CD14-positive monocyte (primary cell): ENCODE results near the gene PTPN18. TPM values are rescaled to one million over a fixed set of nuclear protein-coding genes. Genes with fewer than 3 reads are reported as not detected.

Source experiments
- DNase-seq, 3 donors: peaks; one replicate each; pipeline ENCODE4 v3.0.0-alpha.2; 2011 to 2022
- H2AFZ ChIP-seq: 2 replicates; pipeline ENCODE4 v1.6.0; 2012; ENCODE audit warnings: mild to moderate bottlenecking, low read depth, low read length, inconsistent platforms; ENCODE audit not compliant: insufficient read depth, poor library complexity, severe bottlenecking
- H3K27ac ChIP-seq, 2 donors: 1 replicate in 1 of 2; 2 replicates in 1 of 2; pipeline ENCODE4 v1.5.1; 2012 to 2013; ENCODE audit warnings: low read length in 2 of 2, control low read depth in 1 of 2, inconsistent platforms in 1 of 2, low read depth in 1 of 2, mild to moderate bottlenecking in 1 of 2
- H3K27me3 ChIP-seq, 2 donors: one replicate each; pipeline versions ENCODE4 v1.6.0 to v1.6.1; 2011 to 2013; ENCODE audit warnings: low read length in 2 of 2; ENCODE audit not compliant: control insufficient read depth in 2 of 2, insufficient read depth in 2 of 2
- H3K36me3 ChIP-seq, 2 donors: replicated peaks in 1 of 2; 1 replicate in 1 of 2; 2 replicates in 1 of 2; pipeline versions ENCODE4 v1.5.1 to v1.6.1; 2012 to 2013; ENCODE audit warnings: low read length in 2 of 2, control low read depth in 1 of 2, inconsistent platforms in 1 of 2, mild to moderate bottlenecking in 1 of 2; ENCODE audit not compliant: insufficient read depth in 2 of 2, control insufficient read depth in 1 of 2
- H3K4me1 ChIP-seq, 2 donors: 1 replicate in 1 of 2; 2 replicates in 1 of 2; pipeline versions ENCODE4 v1.5.1 to v1.6.1; 2012 to 2013; ENCODE audit warnings: low read length in 2 of 2, control low read depth in 1 of 2, inconsistent platforms in 1 of 2, mild to moderate bottlenecking in 1 of 2, moderate library complexity in 1 of 2; ENCODE audit not compliant: insufficient read depth in 2 of 2, control insufficient read depth in 1 of 2
- H3K4me2 ChIP-seq: replicated peaks from 2 replicates; pipeline ENCODE3; 2012; ENCODE audit warnings: low read length, moderate library complexity, mild to moderate bottlenecking; ENCODE audit not compliant: poor library complexity, severe bottlenecking; ENCODE audit errors: extremely low read depth
- H3K4me3 ChIP-seq, 3 experiments: fragments of 200-600 bp in 1 of 3; sonication (generic) in 1 of 3; replicated peaks in 1 of 3; 1 replicate in 2 of 3; 2 replicates in 1 of 3; pipeline ENCODE4 v1.5.1; 2011 to 2013; ENCODE audit warnings: low read length in 3 of 3, mild to moderate bottlenecking in 3 of 3, control low read depth in 2 of 3, low read depth in 2 of 3, inconsistent platforms in 1 of 3, moderate library complexity in 1 of 3
- H3K79me2 ChIP-seq: 2 replicates; pipeline ENCODE4 v1.6.0; 2012; ENCODE audit warnings: mild to moderate bottlenecking, control low read depth, inconsistent platforms, low read length, moderate library complexity; ENCODE audit not compliant: insufficient read depth
- H3K9ac ChIP-seq: 2 replicates; pipeline ENCODE4 v1.6.0; 2017; ENCODE audit warnings: low read length, mild to moderate bottlenecking; ENCODE audit not compliant: insufficient read depth, poor library complexity, severe bottlenecking
- H3K9me3 ChIP-seq, 2 donors: replicated peaks in 1 of 2; 1 replicate in 1 of 2; 2 replicates in 1 of 2; pipeline versions ENCODE4 v1.5.1 to v1.6.1; 2012 to 2013; ENCODE audit warnings: low read length in 2 of 2, control low read depth in 1 of 2; ENCODE audit not compliant: control insufficient read depth in 1 of 2, insufficient read depth in 1 of 2
- H4K20me1 ChIP-seq: 2 replicates; pipeline ENCODE4 v1.6.0; 2012; ENCODE audit warnings: mild to moderate bottlenecking, low read length, control low read depth, moderate library complexity; ENCODE audit not compliant: insufficient read depth
- H3K27ac Mint-ChIP-seq, 7 donors: one replicate each; pipeline ENCODE4 v1.8.0; 2020; ENCODE audit warnings: mild to moderate bottlenecking in 7 of 7, mixed read lengths in 7 of 7, moderate library complexity in 6 of 7, inconsistent platforms in 2 of 7
- H3K27me3 Mint-ChIP-seq, 3 donors: one replicate each; pipeline ENCODE4 v1.8.0; 2021 to 2022; ENCODE audit warnings: low read depth in 3 of 3, mild to moderate bottlenecking in 3 of 3, mixed read lengths in 3 of 3, moderate library complexity in 3 of 3, inconsistent platforms in 1 of 3
- H3K36me3 Mint-ChIP-seq, 2 donors: one replicate each; pipeline ENCODE4 v1.8.0; 2020; ENCODE audit warnings: mixed read lengths in 2 of 2, inconsistent platforms in 1 of 2, mild to moderate bottlenecking in 1 of 2
- H3K4me1 Mint-ChIP-seq: one replicate; pipeline ENCODE4 v1.8.0; 2020; ENCODE audit warnings: mild to moderate bottlenecking, mixed read lengths
- H3K4me3 Mint-ChIP-seq, 2 donors: one replicate each; pipeline ENCODE4 v1.8.0; 2020; ENCODE audit warnings: mild to moderate bottlenecking in 2 of 2, mixed read lengths in 2 of 2, moderate library complexity in 1 of 2
- H3K9me3 Mint-ChIP-seq, 7 donors: one replicate each; pipeline ENCODE4 v1.8.0; 2020 to 2022; ENCODE audit warnings: mixed read lengths in 7 of 7, mild to moderate bottlenecking in 6 of 7, moderate library complexity in 6 of 7, inconsistent platforms in 2 of 7
- CTCF ChIP-seq: fragments of 200-600 bp; IDR thresholded peaks from one replicate; pipeline ENCODE4 v1.8.0; 2022; ENCODE audit warnings: antibody characterized with exemption, mild to moderate bottlenecking
- WGBS: methylation state at CpG from one replicate; pipeline ENCODE4 v1.1.5; 2013; ENCODE audit warnings: missing lambda C conversion rate; ENCODE audit not compliant: insufficient coverage; 5-methylcytosine and 5-hydroxymethylcytosine counted together
- intact Hi-C, 2 donors: fragments of 100-400 bp; cut with micrococcal nuclease; formaldehyde crosslinking; loops; one replicate each; pipeline versions ENCODE4 v1.15.0 to v1.15.1; 2023
- polyA plus RNA-seq, 3 donors: library from polyadenylated mRNA; depleted of rRNA in 1 of 3; unstranded in 2 of 3; stranded (reverse) in 1 of 3; fragments of 300-500 nt in 2 of 3; fragments of >200 nt in 1 of 3; fragmentation: Illumina TruSeq in 2 of 3; gene quantifications; 1 replicate in 2 of 3; 2 replicates in 1 of 3; pipeline ENCODE4 v1.2.3, GENCODE V29; 2012 to 2021

Gene PTPN18
- polyA plus RNA-seq, 3 donors, result 72.2 to 365 (median 102) TPM

- peak overlapping the region in 2 of 7 donors; percentile 25 to 67 for H3K27ac Mint-ChIP-seq
- no peak overlapping the region for H2AFZ ChIP-seq
- H3K27ac ChIP-seq, result peak overlapping the region in 1 of 2 donors; percentile 41
- no peak overlapping the region for H3K9ac ChIP-seq
- H3K4me1 Mint-ChIP-seq, result peaks cover 45% of the 10 kb centered on the region
- peaks cover 0 to 2% (median 0%) of the 10 kb centered on the region in 7 donors for H3K9me3 Mint-ChIP-seq
- peaks cover 39 to 51% of the 10 kb centered on the region in 2 donors for H3K4me1 ChIP-seq
- H4K20me1 ChIP-seq, result peaks cover 8% of the 10 kb centered on the region
- H3K36me3 Mint-ChIP-seq, result peaks cover 22 to 24% of the 10 kb centered on the region in 2 donors
- no peak for TF ChIP-seq CTCF
- intact Hi-C loops, result no loop called here
- peaks cover 0 to 2% (median 0%) of the 10 kb centered on the region in 3 donors for H3K27me3 Mint-ChIP-seq
- 17% methylated on average over 1 of the region's 7 CpGs for WGBS
- DNase-seq, result no peak
- no peaks in the 10 kb centered on the region for H3K27me3 ChIP-seq
- H3K4me3 ChIP-seq, result peak overlapping the region in 1 of 3 experiments; percentile 42
- H3K4me3 Mint-ChIP-seq, result peak overlapping the region; percentile 2 to 70
- H3K9me3 ChIP-seq, result no peaks in the 10 kb centered on the region
- H3K36me3 ChIP-seq, result peaks cover 14 to 19% of the 10 kb centered on the region in 2 donors
- peak overlapping the region; percentile 39 for H3K4me2 ChIP-seq
- peaks cover 13% of the 10 kb centered on the region for H3K79me2 ChIP-seq
These were observed 3.6 kb upstream of the PTPN18 start for GRCh38 chr2:130352237-130352636.

GRCh38 chr2:130353291-130354138, 2.3 kb upstream of the PTPN18 start:
- H3K4me1 Mint-ChIP-seq, result peaks cover 45% of the 10 kb centered on the region
- H3K79me2 ChIP-seq, result peaks cover 13% of the 10 kb centered on the region
- H4K20me1 ChIP-seq, result peaks cover 11% of the 10 kb centered on the region
- H2AFZ ChIP-seq, result no peak overlapping the region
- H3K4me2 ChIP-seq, result no peak overlapping the region
- no peak for TF ChIP-seq CTCF
- no peak overlapping the region for H3K27ac ChIP-seq
- H3K9me3 Mint-ChIP-seq, result peaks cover 0 to 2% (median 0%) of the 10 kb centered on the region in 7 donors
- peaks cover under 1 to 10% of the 10 kb centered on the region in 2 donors for H3K36me3 ChIP-seq
- H3K4me1 ChIP-seq, result peaks cover 40 to 51% of the 10 kb centered on the region in 2 donors
- intact Hi-C loops, result no loop called here
- no peaks in the 10 kb centered on the region for H3K9me3 ChIP-seq
- H3K4me3 ChIP-seq, result no peak overlapping the region
- peaks cover 10 to 12% of the 10 kb centered on the region in 2 donors for H3K36me3 Mint-ChIP-seq
- no peak for DNase-seq
- no peaks in the 10 kb centered on the region for H3K27me3 ChIP-seq
- H3K27ac Mint-ChIP-seq, result peak overlapping the region in 4 of 7 donors; percentile 27 to 66 (median 44)
- no peak overlapping the region for H3K4me3 Mint-ChIP-seq
- H3K9ac ChIP-seq, result no peak overlapping the region
- H3K27me3 Mint-ChIP-seq, result peaks cover 0 to 2% (median 2%) of the 10 kb centered on the region in 3 donors
- WGBS, result 93% methylated on average over 3 of the region's 7 CpGs
